Tibial artery (tissue), 4 donors: Measurements from ENCODE around the gene JMJD1C.

Source experiments
- DNase-seq, 2 donors: peaks; one replicate each; pipeline ENCODE4 v3.0.0-alpha.2; 2019
- H3K27ac ChIP-seq, 2 donors: fragments of 200-600 bp; sonication (generic) in 1 of 2; 1 replicate in 1 of 2; 2 replicates in 1 of 2; pipeline ENCODE4 v1.5.1; 2018 to 2019; ENCODE audit warnings: mild to moderate bottlenecking in 1 of 2
- H3K27me3 ChIP-seq, 2 donors: fragments of 200-600 bp; sonication (generic) in 1 of 2; one replicate each; pipeline versions ENCODE4 v1.5.1 to v1.6.0; 2016 to 2019
- H3K36me3 ChIP-seq, 3 donors: fragments of 200-600 bp; sonication (generic) in 2 of 3; one replicate each; pipeline ENCODE4 v1.5.1; 2016 to 2019; ENCODE audit warnings: mild to moderate bottlenecking in 2 of 3
- H3K4me1 ChIP-seq, 4 donors: fragments of 200-600 bp; sonication (generic) in 2 of 4; 1 replicate in 3 of 4; 2 replicates in 1 of 4; pipeline ENCODE4 v1.5.1; 2016 to 2019
- H3K4me3 ChIP-seq, 2 donors: fragments of 200-600 bp; sonication (generic) in 1 of 2; 1 replicate in 1 of 2; 2 replicates in 1 of 2; pipeline ENCODE4 v1.5.1; 2018 to 2019; ENCODE audit warnings: mild to moderate bottlenecking in 2 of 2
- H3K9me3 ChIP-seq, 3 donors: fragments of 200-600 bp; sonication (generic) in 1 of 3; one replicate each; pipeline ENCODE4 v1.5.1; 2016 to 2019
- intact Hi-C: fragments of 100-400 bp; cut with DNase I; formaldehyde crosslinking; loops from one replicate; pipeline ENCODE4 v1.15.0; 2023; ENCODE audit warnings: low total_unique reads
- TF ChIP-seq, protein P1 (sequence below), 2 experiments: fragments of 200-600 bp in 1 of 2; fragments of 450-650 bp in 1 of 2; IDR thresholded peaks; one replicate each; pipeline ENCODE4 v1.5.1; 2017 to 2019; ENCODE audit warnings: antibody characterized with exemption in 2 of 2, mild to moderate bottlenecking in 1 of 2, moderate library complexity in 1 of 2

JMJD1C gene

DNA sequence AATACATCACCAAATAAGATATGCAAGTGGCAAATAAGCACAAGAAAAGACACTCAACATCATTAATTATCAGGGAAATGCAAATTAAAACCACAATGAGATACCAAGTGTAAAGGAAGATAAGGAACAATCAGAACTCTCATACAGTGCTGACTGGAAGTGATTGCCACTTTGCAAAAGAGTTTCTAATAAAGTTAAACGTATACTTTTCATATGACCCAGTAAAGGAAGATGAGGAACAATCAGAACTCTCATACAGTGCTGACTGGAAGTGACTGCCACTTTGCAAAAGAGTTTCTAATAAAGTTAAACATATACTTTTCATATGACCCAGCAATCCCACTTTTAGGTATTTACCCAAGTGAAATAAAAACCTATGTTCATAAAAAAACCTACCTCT is 12.2 kb upstream of the JMJD1C start:
- H3K27ac ChIP-seq: no peak overlapping the region
- intact Hi-C loops: no loop called here
- H3K36me3 ChIP-seq: no peaks in the 10 kb centered on the region
- TF ChIP-seq, protein P1, sequence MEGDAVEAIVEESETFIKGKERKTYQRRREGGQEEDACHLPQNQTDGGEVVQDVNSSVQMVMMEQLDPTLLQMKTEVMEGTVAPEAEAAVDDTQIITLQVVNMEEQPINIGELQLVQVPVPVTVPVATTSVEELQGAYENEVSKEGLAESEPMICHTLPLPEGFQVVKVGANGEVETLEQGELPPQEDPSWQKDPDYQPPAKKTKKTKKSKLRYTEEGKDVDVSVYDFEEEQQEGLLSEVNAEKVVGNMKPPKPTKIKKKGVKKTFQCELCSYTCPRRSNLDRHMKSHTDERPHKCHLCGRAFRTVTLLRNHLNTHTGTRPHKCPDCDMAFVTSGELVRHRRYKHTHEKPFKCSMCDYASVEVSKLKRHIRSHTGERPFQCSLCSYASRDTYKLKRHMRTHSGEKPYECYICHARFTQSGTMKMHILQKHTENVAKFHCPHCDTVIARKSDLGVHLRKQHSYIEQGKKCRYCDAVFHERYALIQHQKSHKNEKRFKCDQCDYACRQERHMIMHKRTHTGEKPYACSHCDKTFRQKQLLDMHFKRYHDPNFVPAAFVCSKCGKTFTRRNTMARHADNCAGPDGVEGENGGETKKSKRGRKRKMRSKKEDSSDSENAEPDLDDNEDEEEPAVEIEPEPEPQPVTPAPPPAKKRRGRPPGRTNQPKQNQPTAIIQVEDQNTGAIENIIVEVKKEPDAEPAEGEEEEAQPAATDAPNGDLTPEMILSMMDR (IDR thresholded peaks at IDR 0.05): no peak
- DNase-seq: no peak
- no peak overlapping the region for H3K4me3 ChIP-seq
- H3K4me1 ChIP-seq: peaks cover 0 to 13% (median 0%) of the 10 kb centered on the region in 4 donors
- H3K27me3 ChIP-seq: no peaks in the 10 kb centered on the region
- no peaks in the 10 kb centered on the region for H3K9me3 ChIP-seq

DNA sequence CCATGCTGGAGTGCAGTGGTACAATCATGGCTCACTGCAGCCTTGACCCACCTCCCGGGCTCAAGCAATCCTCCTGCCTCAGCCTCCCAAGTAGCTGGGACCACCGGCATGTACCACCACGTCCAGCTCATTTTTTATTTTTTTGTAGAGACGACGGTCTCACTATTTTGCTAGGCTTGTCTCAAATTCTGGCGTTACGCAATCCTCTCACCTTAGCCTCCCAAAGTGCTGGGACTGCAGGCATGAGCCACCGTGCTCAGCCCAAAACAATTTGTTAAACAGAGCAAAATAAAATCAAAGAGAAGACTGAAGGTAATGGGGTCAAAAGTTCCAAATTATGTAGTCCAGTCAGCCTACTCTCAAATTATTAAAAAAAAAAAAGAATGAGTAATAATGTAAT is 8.7 kb upstream of the JMJD1C start:
- TF ChIP-seq, protein P1 (IDR thresholded peaks at IDR 0.05): no peak
- Histone ChIP-seq H3K27ac (no peak overlapping the region), H3K27me3 (no peaks in the 10 kb centered on the region), H3K9me3 (no peaks in the 10 kb centered on the region), H3K4me1 (peaks cover 0 to 20% (median 2%) of the 10 kb centered on the region in 4 donors), H3K36me3 (no peaks in the 10 kb centered on the region), H3K4me3 (no peak overlapping the region)
- no peak for DNase-seq
- intact Hi-C loops: no loop called here

DNA sequence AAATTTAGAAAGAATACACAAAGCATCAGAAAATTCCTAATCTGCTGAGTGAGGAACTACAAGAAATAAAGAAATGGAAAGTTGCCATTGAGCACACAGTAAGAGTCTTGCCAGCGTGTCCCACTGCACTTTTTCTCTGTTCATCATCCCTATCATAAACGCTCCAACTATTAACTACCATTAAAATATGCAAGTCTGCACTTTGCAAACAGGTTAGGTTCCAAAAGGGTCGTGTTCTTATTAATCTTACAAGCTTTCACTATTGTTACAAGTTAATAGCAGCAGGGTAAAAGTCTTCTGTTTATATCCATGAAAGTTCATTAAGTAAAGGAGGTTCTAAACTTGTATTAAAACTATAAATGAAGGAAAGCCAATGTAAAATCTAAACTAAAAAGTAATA is 5.2 kb upstream of the JMJD1C start:
- Histone ChIP-seq H3K4me3 (no peak overlapping the region), H3K36me3 (no peaks in the 10 kb centered on the region), H3K4me1 (peaks cover 0 to 28% (median 2%) of the 10 kb centered on the region in 4 donors), H3K27me3 (no peaks in the 10 kb centered on the region), H3K9me3 (no peaks in the 10 kb centered on the region), H3K27ac (no peak overlapping the region)
- TF ChIP-seq, protein P1 (IDR thresholded peaks at IDR 0.05): no peak
- DNase-seq: no peak
- intact Hi-C loops: no loop called here

DNA sequence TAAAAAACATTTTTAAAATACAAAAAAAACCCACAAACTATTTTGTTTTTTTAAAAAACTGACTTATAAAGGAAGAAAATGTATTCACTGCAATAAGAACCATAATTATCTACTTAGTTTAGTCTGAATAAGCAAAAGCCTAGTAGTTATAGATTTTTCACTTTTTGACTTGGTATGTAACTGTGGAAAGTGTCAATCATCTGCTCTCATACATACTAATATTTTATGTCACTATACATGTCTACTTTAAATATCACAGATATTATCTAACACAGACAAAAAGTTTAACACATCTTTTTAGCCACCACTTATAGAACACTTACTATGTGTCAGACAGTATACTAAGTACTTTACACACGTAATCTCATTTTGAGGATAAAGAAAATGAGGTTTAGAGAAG is 3.2 kb upstream of the JMJD1C start:
- intact Hi-C loops: loop anchor here (10.0 kb wide), 3 partner anchors 156 to 254 kb away; no protein-coding TSS in a partner anchor
- no peaks in the 10 kb centered on the region for H3K9me3 ChIP-seq
- TF ChIP-seq, protein P1 (IDR thresholded peaks at IDR 0.05): no peak

DNA sequence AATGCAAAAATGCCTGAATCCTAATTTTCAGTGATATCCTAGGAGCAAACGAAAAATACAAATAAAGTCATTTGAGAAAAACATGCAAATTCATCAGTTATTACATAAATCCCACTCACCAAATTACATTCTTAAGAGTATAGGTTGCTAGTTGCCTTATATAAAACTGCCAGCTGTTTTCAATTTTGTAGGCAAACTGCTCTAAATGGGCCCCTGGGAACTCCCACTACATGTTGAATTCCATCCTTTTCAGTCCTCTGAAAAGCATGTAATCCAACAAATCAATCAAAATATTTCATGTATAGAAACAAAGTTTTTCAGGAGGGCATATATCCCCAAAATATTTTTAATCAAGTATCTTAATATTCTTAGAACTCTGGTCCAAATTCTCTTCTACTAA is 2.1 kb upstream of the JMJD1C start:
- peaks cover 0 to 36% (median 3%) of the 10 kb centered on the region in 4 donors for H3K4me1 ChIP-seq
- intact Hi-C loops: loop anchor here (10.0 kb wide), 3 partner anchors 157 to 253 kb away; no protein-coding TSS in a partner anchor
- DNase-seq: no peak
- H3K27me3 ChIP-seq: no peaks in the 10 kb centered on the region
- H3K4me3 ChIP-seq: no peak overlapping the region
- no peaks in the 10 kb centered on the region for H3K9me3 ChIP-seq
- H3K36me3 ChIP-seq: no peaks in the 10 kb centered on the region
- H3K27ac ChIP-seq: no peak overlapping the region
- TF ChIP-seq, protein P1 (IDR thresholded peaks at IDR 0.05): no peak

More for the DNA sequence above, 3.2 kb upstream of the JMJD1C start:
- no peak for DNase-seq
- Histone ChIP-seq H3K27me3 (no peaks in the 10 kb centered on the region), H3K27ac (no peak overlapping the region), H3K36me3 (no peaks in the 10 kb centered on the region), H3K4me3 (no peak overlapping the region), H3K4me1 (peaks cover 0 to 35% (median 3%) of the 10 kb centered on the region in 4 donors)
